Measurements from ENCODE around the gene DIP2A. TPM values are rescaled to one million over a fixed set of nuclear protein-coding genes. Genes with fewer than 3 reads are reported as not detected.

Gene DIP2A
- total RNA-seq, 1 donor = 26.5 TPM

- TF ChIP-seq CTCF (IDR thresholded peaks at IDR 0.05; ENCODE audit: insufficient read depth, low read length) = no peak
- no peak for DNase-seq (ENCODE audit: low read depth)
- H3K4me3 ChIP-seq (ENCODE audit: low read depth, low read length) = no peak overlapping the region
Measured at GRCh38 chr21:46421756-46422555, 36.7 kb upstream of the DIP2A start.

- DNase-seq (ENCODE audit: low read depth) = no peak
- H3K4me3 ChIP-seq (ENCODE audit: low read depth, low read length) = no peak overlapping the region
- TF ChIP-seq CTCF (IDR thresholded peaks at IDR 0.05; ENCODE audit: insufficient read depth, low read length) = no peak
Measured at GRCh38 chr21:46422636-46423241, 36.0 kb upstream of the DIP2A start.

- H3K4me3 ChIP-seq (ENCODE audit: low read depth, low read length) = no peak overlapping the region
- DNase-seq (ENCODE audit: low read depth) = no peak
Measured at GRCh38 chr21:46423546-46424038, 35.1 kb upstream of the DIP2A start.

GRCh38 chr21:46424039-46424591 lies 34.6 kb upstream of the DIP2A start:
- H3K4me3 ChIP-seq (ENCODE audit: low read depth, low read length) = no peak overlapping the region
- no peak for DNase-seq (ENCODE audit: low read depth)
- no peak for TF ChIP-seq CTCF (IDR thresholded peaks at IDR 0.05; ENCODE audit: insufficient read depth, low read length)

More at GRCh38 chr21:46423546-46424038, 35.1 kb upstream of the DIP2A start:
- no peak for TF ChIP-seq CTCF (IDR thresholded peaks at IDR 0.05; ENCODE audit: insufficient read depth, low read length)

- no peak for DNase-seq (ENCODE audit: low read depth)
- no peak overlapping the region for H3K4me3 ChIP-seq (ENCODE audit: low read depth, low read length)
- no peak for TF ChIP-seq CTCF (IDR thresholded peaks at IDR 0.05; ENCODE audit: insufficient read depth, low read length)
Measured at GRCh38 chr21:46424621-46425020, 34.1 kb upstream of the DIP2A start.

- no peak overlapping the region for H3K4me3 ChIP-seq (ENCODE audit: low read depth, low read length)
- DNase-seq (ENCODE audit: low read depth) = no peak
- no peak for TF ChIP-seq CTCF (IDR thresholded peaks at IDR 0.05; ENCODE audit: insufficient read depth, low read length)
Measured at GRCh38 chr21:46425041-46425440, 33.6 kb upstream of the DIP2A start.

Measured in fibroblast of the aortic adventitia (primary cell).